GM18867 (cell line): ENCODE results near the gene LVRN.
"Not testable (repeated sequence)": the region's sequence is repeated elsewhere in the genome, so short reads cannot be mapped to it uniquely, and the experiment has no call there.

Experiments used
- ATAC-seq: cut with Tn5 transposase; IDR thresholded peaks from one replicate; pipeline ENCODE4 v1.9.1; 2021; ENCODE audit warnings: mild to moderate bottlenecking, moderate library complexity; ENCODE audit not compliant: unreplicated experiment

Gene LVRN

GRCh38 chr5:115962239-115962564 lies at the start of gene LVRN:
LVRN (plus strand) TSS chr5:115962475; CDS start chr5:115962618, 143 bp downstream.
- ATAC-seq, result no peak

GRCh38 chr5:115913623-115914400 lies 48.5 kb upstream of the LVRN start:
- ATAC-seq, result not testable (repeated sequence)

DNA sequence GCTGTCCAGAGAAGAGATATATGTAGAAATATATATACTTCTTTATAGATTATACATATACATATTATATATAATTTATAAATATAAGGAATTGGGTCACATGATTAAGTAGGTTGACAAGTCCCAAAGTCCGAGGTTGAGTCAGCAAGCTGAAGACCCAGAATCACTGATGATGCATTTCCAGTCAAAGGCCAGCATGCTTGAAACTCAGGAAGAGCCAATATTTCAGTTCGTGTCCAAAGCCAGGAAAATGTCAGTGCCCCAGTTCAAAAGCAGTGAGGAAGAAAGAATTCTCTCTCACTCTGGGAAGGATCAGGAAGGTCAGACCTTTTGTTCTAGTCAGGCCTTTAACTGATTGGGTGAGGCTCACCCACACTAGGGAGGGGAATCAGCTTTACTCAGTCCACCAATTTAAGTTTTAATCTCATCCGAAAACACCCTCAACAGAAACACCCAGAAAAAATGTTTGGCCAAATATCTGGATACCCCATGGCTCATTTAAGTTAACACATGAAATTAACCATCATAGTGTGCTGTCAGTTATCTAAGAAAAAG lies 42.0 kb upstream of the LVRN start:
- no peak for ATAC-seq

DNA sequence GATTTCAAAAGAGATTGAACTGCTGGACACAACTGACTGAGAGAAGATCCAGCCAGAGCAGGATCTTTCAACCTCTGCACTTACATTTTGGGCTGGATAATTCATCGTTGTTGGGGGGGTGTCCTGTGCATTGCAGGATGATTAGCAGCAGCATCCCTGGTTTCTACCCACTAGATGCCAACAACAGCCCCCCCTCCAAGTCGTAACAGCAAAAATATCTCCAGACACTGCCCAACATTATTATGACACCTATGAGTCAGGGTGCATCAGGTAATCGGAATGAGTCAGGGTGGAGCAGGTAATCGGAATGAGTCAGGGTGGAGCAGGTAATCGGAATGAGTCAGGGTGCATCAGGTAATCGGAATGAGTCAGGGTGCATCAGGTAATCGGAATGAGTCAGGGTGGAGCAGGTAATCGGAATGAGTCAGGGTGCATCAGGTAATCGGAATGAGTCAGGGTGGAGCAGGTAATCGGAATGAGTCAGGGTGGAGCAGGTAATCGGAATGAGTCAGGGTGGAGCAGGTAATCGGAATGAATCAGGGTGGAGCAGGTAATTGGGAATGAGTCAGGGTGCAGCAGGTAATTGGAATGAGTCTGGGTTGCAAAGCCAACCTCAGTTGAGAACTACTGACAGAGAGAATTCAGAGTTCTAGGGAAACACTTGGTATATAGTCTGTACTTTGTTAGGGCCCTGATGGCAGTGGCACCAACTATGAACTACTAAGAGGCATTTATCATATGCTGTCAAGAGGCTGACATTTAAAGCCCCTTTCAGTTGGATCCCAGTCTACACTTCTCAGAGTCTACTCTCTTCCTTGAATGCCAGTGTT lies 33.5 kb upstream of the LVRN start:
- not testable (repeated sequence) for ATAC-seq

DNA sequence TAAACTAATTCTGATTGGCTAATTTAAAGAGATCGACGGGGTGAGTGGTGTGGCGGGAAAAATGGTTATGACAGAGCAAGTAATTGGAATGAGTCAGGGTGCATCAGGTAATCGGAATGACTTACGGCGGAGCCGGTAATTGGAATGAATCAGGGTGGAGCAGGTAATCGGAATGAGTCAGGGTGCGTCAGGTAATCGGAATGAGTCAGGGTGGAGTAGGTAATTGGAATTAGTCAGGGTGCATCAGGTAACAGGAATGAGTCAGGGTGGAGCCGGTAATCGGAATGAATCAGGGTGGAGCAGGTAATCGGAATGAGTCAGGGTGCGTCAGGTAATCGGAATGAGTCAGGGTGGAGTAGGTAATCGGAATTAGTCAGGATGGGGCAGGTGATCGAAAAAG lies 32.1 kb upstream of the LVRN start:
- not testable (repeated sequence) for ATAC-seq

DNA sequence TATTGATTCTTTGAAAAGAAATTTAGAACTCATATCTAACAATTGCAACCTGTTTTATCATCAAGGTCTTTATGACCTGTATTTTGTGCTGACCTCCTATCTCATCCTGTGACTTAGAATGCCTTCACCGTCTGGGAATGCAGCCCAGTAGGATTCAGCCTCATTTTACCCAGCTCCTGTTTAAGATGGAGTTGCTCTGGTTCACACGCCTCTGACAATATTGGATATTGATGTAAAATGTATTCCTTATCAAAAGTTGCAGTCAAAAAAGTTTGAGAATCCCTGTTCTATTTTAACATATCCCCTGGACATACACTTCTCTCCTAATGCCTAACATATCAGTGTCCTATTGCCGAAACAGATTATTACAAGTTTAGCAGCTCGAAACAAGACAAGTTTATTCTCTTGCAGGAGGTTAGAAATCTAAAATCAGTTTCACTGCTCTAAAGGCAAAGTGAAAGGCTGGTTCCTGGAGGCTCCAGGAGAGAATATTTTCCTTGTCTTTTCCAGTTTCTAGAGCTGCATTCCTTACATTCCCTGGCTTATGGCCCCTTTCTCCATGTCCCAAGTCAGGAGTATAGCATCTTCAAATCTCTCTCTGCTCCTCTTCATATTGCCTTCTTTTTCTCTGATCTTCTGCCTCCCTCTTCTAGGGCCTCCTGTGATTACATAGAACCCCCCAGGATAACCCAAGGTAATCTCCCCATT lies 31.5 kb upstream of the LVRN start:
- ATAC-seq, result no peak

DNA sequence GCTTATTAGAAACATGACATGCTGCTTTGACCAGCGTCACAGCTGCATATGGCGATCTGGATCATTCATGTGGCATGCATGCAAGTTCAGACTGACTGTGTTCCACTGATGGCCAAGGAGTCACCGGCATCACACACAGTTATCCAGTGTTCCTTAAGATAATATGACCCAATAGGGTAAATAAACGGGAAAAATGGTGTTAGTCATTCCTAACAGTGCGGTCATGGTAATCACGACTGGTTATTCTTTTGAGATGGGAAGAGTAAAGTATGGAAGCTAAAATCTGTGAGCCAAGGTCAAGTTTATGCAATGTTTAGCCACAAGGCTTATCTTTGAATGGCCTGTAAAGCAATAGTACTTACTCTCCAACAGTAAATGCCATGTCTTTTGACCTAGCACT lies 29.3 kb upstream of the LVRN start:
- ATAC-seq, result no peak

- ATAC-seq, result no peak
These were observed 27.8 kb upstream of the LVRN start for GRCh38 chr5:115934388-115934974.

DNA sequence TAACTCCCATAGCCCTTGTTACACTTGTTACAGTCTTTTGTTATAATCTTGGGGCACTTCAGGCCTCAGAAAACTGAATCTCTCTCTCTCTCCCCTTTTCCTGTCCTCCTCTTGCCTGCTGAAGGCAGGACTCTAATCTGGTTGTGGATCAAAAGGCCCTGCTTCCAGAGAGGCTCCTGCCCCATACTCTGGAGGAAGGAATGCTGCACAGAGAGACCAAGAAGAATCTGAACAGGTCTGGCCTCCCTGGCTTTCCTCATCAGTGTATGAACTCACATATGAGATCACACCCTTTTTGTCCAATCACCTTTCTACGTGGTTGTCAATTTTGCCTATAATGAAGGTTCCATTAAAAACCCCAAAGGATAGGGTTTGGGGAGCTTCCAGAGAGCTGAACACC lies 26.2 kb upstream of the LVRN start:
- no peak for ATAC-seq

DNA sequence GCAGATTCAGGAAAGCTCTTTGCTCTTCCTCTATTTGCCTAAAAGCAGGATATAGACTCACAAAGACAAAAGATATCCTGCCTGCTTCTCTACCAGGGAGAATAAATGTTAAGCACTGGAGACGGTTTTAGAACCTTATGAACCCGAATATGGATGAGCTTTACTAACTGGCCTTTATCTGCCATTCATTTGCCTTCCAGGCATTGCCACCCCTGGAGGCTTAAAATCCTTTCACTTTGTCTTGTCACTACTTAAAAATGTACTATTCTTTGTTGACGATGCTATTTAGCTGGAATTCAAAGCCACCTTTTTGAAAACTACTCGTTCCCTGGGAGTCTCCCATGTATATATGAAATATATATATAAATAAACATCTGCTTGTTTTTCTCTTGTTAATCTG lies 23.2 kb upstream of the LVRN start:
- ATAC-seq, result no peak

GRCh38 chr5:115940080-115940810 lies 22.0 kb upstream of the LVRN start:
- ATAC-seq, result no peak

DNA sequence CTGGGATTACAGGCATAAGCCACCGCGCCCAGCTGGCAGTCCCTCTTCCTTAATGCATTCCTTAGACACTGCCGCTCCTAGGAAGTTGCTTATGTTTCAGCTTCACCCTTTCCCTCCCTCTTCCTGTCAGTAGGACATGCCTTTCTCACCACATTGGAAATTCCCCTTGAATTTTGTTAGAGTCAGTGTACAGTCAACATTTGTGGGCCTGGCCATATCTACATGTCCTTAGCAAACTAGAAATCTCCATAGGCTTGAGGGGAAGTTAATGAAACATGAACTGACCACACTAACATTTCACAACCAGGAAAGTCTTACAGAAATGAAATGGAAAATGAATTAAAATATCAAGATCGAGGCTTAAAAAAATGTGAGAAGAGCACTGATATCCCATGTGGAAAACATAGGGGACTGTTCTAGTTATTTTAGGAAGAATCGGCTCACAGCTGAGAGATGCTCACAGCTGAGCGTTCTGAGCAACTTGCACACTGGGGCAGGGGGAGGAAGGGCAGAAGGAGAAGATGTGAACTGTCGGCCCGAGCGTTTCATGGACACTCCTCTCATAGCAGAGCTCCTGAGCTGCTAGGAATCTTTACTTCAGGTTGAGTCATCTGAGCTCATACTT lies 21.1 kb upstream of the LVRN start:
- ATAC-seq, result no peak

DNA sequence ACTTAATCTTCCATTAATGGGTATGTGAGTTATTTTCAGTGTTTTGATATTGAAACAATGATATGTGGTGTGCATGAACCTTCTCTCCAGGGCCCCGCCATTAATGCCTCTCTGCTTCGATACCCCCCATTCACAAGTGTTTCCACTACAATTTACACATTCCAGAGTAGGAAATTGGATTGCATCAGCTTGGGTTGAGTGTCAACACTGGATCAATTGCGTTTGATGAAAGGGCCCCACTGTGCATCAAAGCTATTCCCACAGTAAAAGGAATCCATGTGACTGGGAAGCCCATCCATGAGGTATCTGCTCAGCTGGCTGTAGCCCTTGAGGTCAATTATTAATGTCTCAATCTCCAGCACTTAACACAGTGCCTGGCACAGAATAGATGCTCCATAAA lies 17.8 kb upstream of the LVRN start:
- no peak for ATAC-seq

GRCh38 chr5:115946655-115947054 lies 15.6 kb upstream of the LVRN start:
- no peak for ATAC-seq

- ATAC-seq, result no peak
These were observed 15.0 kb upstream of the LVRN start for GRCh38 chr5:115947260-115947659.

- no peak for ATAC-seq
These were observed 14.2 kb upstream of the LVRN start for GRCh38 chr5:115948091-115948534.

DNA sequence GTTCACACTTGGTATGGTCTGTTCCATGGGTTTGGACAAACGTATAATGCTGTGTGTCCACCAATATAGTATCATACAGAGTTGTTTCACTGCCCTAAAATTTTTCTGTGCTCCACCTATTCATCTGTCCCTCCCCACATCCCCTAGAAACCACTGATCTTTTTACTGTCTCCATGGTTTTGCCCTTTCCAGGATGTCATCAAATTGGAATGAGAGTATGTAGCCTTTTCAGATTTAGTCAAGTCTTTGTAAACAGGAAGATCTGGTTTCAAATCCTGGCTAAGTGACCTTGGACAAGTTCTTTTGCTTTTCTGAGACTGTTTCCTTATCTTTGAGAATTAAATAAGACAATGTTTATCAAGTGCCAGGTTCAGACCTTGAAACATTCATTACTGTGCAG lies 13.2 kb upstream of the LVRN start:
- no peak for ATAC-seq

DNA sequence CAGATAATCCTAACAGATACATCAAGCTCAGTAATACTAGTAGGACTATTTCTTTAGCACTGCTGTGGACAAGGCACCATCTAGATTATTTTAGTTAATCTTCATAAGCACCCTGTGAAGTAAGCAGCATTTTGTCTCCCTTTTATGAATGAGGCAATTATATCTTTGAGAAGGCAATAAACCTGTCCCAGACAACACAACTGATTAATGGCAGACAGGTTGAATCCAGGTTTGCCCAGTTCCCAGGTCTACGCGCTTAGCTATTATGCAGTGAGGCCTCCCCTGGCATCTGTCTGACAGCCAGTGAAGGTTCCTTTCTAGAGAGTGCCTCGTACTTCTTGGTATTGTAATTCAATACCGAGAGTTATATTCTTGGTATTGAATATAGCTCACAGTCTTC lies 9.7 kb upstream of the LVRN start:
- no peak for ATAC-seq

DNA sequence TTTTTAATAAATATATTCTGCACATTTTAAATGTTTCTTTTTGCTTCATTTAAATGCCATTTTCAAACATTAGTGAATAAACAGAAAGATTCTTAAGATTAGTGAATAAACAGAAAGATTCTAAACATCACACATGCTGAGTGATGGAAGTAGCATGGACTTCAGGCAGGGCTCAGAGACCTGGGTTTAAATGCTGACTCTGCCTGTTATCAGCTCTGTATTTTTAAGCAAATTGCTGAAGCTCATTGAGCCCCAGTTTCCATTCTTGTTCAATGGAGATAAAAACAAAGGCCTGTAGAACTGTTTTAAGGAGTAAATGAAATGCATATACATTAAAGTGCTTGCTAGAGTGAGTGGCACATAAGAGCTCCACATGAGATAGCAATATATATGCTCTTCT lies 8.1 kb upstream of the LVRN start:
- ATAC-seq, result no peak

- ATAC-seq, result no peak
These were observed 5.3 kb upstream of the LVRN start for GRCh38 chr5:115956957-115957356.
